Measurements from ENCODE around the gene QRFP.
"Not testable (repeated sequence)": the region's sequence is repeated elsewhere in the genome, so short reads cannot be mapped to it uniquely, and the experiment has no call there.

QRFP gene

GRCh38 chr9:130849356-130849755 is 47.3 kb downstream of the QRFP start:
- no peak for DNase-seq (ENCODE audit: low read depth)

- DNase-seq (ENCODE audit: low read depth) = not testable (repeated sequence)
Observed at GRCh38 chr9:130848514-130848913, 48.1 kb downstream of the QRFP start.

- DNase-seq (ENCODE audit: low read depth) = no peak
Observed at GRCh38 chr9:130847306-130848217, 49.0 kb downstream of the QRFP start.

GRCh38 chr9:130846487-130847305 is 49.9 kb downstream of the QRFP start:
- DNase-seq (ENCODE audit: low read depth) = no peak

GRCh38 chr9:130845901-130846481 is 50.6 kb downstream of the QRFP start:
- DNase-seq (ENCODE audit: low read depth) = no peak

DNA sequence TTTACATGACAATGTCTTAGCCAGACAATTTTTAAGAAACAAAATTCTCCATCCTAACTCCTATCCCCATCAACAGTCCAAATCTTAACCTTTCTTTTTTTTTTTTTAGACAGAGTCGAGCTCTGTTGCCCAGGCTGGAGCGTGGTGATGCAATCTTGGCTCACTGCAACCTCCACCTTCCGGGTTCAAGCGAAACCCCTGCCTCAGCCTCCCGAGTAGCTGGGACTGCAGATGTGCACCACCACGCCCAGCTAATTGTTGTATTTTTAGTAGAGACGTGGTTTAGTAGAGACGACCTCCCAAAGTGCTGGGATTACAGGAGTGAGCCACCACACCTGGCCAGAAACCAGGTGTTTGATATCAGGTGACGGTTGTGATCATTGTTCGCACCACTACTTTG is 51.4 kb downstream of the QRFP start:
- DNase-seq (ENCODE audit: low read depth) = no peak

- no peak for DNase-seq (ENCODE audit: low read depth)
Observed at GRCh38 chr9:130844044-130844451, 52.6 kb downstream of the QRFP start.

GRCh38 chr9:130843049-130843908 is 53.3 kb downstream of the QRFP start:
- no peak for DNase-seq (ENCODE audit: low read depth)

Data from stimulated activated CD8-positive, alpha-beta memory T cell treated with anti-CD3 and anti-CD28 coated beads, Interleukin-4, amount 100 ng/mL, for 24 hours (primary cell).